ENCODE results near the gene PANK1. TPM values are rescaled to one million over a fixed set of nuclear protein-coding genes. Genes with fewer than 3 reads are reported as not detected.
A peak's percentile ranks its signal among the peaks of the same experiment; 100 is the strongest.

The PANK1 gene
- total and polyA plus RNA-seq, 9 of the 15 experiments (the other 6 are each of a cell fraction or from before 2014, with no cell fraction given): 1.7 to 10.7 (median 6.5) TPM

- no peak for TF ChIP-seq HES1 (IDR thresholded peaks at IDR 0.05; ENCODE audit: low read depth)
- no peak for TF ChIP-seq MEF2D (tag; conservative IDR thresholded peaks at IDR 0.05; ENCODE audit: low read depth)
- no peak for TF ChIP-seq CGGBP1 (CRISPR knock-in tag; IDR thresholded peaks at IDR 0.05)
- 0 out of 2 replicates have a peak, but pooled peaks have one; percentile 17 for TF ChIP-seq SMAD4 (CRISPR knock-in tag; conservative IDR thresholded peaks at IDR 0.05)
These were observed 413 bp downstream of the PANK1 start (continued) for GRCh38 chr10:89644691-89644966.

GRCh38 chr10:89643812-89644690 lies 991 bp downstream of the PANK1 start:
- H3K9me1 ChIP-seq (ENCODE audit: control insufficient read depth, insufficient read depth, low read length): no peaks in the 10 kb centered on the region
- no peaks in the 10 kb centered on the region for H3K27me3 ChIP-seq (ENCODE audit: control insufficient read depth in 2 of 2, insufficient read depth in 2 of 2, low read length in 2 of 2)
- peak; percentile 86 to 93 (median 90) for DNase-seq (ENCODE audit: extremely low read depth in 1 of 4, low spot score in 3 of 4)
- peak; percentile 88 for ATAC-seq
- intact Hi-C loops (cut with micrococcal nuclease) (loop anchor here (1.0 kb wide), 1 partner anchor 57 kb away; the partner anchor contains the start of gene KIF20B), in situ Hi-C loops (cut with MboI) (no loop called here)
- peak overlapping the region; percentile 92 for H3K4me2 ChIP-seq (ENCODE audit: insufficient read depth, low read length)
- H2AFZ ChIP-seq (ENCODE audit: low read depth, low read length): peak overlapping the region; percentile 97
- H4K20me1 ChIP-seq (replicated peaks; ENCODE audit: control insufficient read depth, insufficient read depth, low read length): no peaks in the 10 kb centered on the region
- H3K79me2 ChIP-seq (ENCODE audit: control insufficient read depth, insufficient read depth, low read length): peaks cover 60% of the 10 kb centered on the region
- CTCF ChIA-PET (ENCODE audit: low intra/inter-chr PET ratio): interaction anchor here (1.0 kb wide), 1 partner anchor 57 kb away, joined by 5 read pairs; the partner anchor contains the start of gene KIF20B
- H3K9ac ChIP-seq (ENCODE audit: insufficient read depth in 1 of 2, low read depth in 2 of 2, low read length in 2 of 2): peak overlapping the region; percentile 76 to 96
- under 1% methylated on average over 39 of the region's 49 CpGs for WGBS (ENCODE audit: insufficient coverage, low coverage, missing lambda C conversion rate)
- POLR2A ChIA-PET: interaction anchor here (0.8 to 1.5 kb wide), 7 partner anchors 10 to 89 kb away, joined by 3 to 4 read pairs (median 3); partner anchors contain the start of gene KIF20B
- peak; percentile 97 for FAIRE-seq
- H3K27ac ChIP-seq (ENCODE audit: extremely low read depth, low read depth, low read length): peak overlapping the region; percentile 84
- H3K4me3 ChIP-seq: peak overlapping the region; percentile 74
- peaks cover 13 to 29% of the 10 kb centered on the region in 2 experiments; a peak in 4 of 5 replicates for H3K4me1 ChIP-seq (replicated peaks in 1 of 2; ENCODE audit: control insufficient read depth in 2 of 2, insufficient read depth in 2 of 2, low read length in 2 of 2)
- no peaks in the 10 kb centered on the region for H3K36me3 ChIP-seq (ENCODE audit: control insufficient read depth, insufficient read depth, low read length)
- H3K9me3 ChIP-seq (replicated peaks; ENCODE audit: control insufficient read depth, insufficient read depth, low read depth, low read length): no peaks in the 10 kb centered on the region
- BruUV-seq (replicated peaks): TSS peak; percentile 77
- TF ChIP-seq ZKSCAN1 (IDR thresholded peaks at IDR 0.05; ENCODE audit: low read depth, low read length) (no peak), ZNF318 (IDR thresholded peaks at IDR 0.05; ENCODE audit: borderline replicate concordance in 1 of 2, low read depth in 1 of 2) (no peak), DIDO1 (tag; IDR thresholded peaks at IDR 0.05; ENCODE audit: low read depth) (no peak), EP400 (IDR thresholded peaks at IDR 0.05) (peak; percentile 38; the same call in 1 of the 2 replicates), KHSRP (IDR thresholded peaks at IDR 0.05) (no peak), MIER1 (IDR thresholded peaks at IDR 0.05; ENCODE audit: low read depth) (no peak)
